Lower leg skin (tissue), 3 donors: ENCODE measurements around the gene DCLRE1B.

ENCODE experiments used
- CTCF ChIP-seq, 3 donors: fragments of 450-650 bp; IDR thresholded peaks; one replicate each; pipeline ENCODE4 v1.5.1; 2016; ENCODE audit warnings: antibody characterized with exemption in 3 of 3, mild to moderate bottlenecking in 3 of 3, moderate library complexity in 2 of 3
- POLR2A ChIP-seq, 2 donors: fragments of 450-650 bp; IDR thresholded peaks; one replicate each; pipeline ENCODE4 v1.6.1; 2016 to 2017; ENCODE audit warnings: antibody characterized with exemption in 2 of 2, mild to moderate bottlenecking in 1 of 2, moderate library complexity in 1 of 2

- no peak for TF ChIP-seq CTCF (IDR thresholded peaks at IDR 0.05)
- no peak for TF ChIP-seq POLR2A (IDR thresholded peaks at IDR 0.05)
Observed at GRCh38 chr1:113912594-113913311, 7.6 kb downstream of the DCLRE1B start.
